ENCODE data around the gene ESYT3. TPM values are rescaled to one million over a fixed set of nuclear protein-coding genes. Genes with fewer than 3 reads are reported as not detected.
A peak's percentile ranks its signal among the peaks of the same experiment; 100 is the strongest.

The ESYT3 gene
- total RNA-seq, 1 donor from 2014 or later = 1.1 TPM

DNA sequence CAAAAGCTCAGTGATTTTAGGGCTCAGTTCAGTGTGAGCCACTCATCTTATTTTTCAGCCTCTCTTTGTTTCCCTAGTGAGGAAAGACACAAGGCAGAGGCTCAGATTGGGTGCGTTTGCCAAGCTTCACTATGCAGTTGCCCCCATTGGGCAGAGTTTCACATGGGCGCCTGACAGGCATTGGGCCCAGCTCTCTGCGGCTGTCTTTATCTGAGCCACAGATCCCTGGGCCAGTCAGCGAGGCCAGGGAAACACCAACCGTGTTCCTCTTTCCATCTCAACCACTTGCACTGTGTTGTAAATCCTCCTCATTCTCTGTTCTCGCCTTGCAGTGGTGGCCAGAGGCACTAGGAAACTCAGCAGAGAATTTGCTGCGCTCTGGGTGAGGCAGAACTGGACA is 10.8 kb downstream of the ESYT3 start:
- H3K4me3 ChIP-seq (ENCODE audit: low read depth, low read length) = no peak overlapping the region
- DNase-seq (ENCODE audit: low read depth) = no peak
- TF ChIP-seq, protein P1, sequence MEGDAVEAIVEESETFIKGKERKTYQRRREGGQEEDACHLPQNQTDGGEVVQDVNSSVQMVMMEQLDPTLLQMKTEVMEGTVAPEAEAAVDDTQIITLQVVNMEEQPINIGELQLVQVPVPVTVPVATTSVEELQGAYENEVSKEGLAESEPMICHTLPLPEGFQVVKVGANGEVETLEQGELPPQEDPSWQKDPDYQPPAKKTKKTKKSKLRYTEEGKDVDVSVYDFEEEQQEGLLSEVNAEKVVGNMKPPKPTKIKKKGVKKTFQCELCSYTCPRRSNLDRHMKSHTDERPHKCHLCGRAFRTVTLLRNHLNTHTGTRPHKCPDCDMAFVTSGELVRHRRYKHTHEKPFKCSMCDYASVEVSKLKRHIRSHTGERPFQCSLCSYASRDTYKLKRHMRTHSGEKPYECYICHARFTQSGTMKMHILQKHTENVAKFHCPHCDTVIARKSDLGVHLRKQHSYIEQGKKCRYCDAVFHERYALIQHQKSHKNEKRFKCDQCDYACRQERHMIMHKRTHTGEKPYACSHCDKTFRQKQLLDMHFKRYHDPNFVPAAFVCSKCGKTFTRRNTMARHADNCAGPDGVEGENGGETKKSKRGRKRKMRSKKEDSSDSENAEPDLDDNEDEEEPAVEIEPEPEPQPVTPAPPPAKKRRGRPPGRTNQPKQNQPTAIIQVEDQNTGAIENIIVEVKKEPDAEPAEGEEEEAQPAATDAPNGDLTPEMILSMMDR (IDR thresholded peaks at IDR 0.05; ENCODE audit: insufficient read depth, low read length, severe bottlenecking) = no peak
- H3K27me3 ChIP-seq (ENCODE audit: control insufficient read depth, insufficient read depth, low read length) = no peaks in the 10 kb centered on the region
- FAIRE-seq = no peak
- no peaks in the 10 kb centered on the region for H3K36me3 ChIP-seq (ENCODE audit: control insufficient read depth, insufficient read depth, low read length)

DNA sequence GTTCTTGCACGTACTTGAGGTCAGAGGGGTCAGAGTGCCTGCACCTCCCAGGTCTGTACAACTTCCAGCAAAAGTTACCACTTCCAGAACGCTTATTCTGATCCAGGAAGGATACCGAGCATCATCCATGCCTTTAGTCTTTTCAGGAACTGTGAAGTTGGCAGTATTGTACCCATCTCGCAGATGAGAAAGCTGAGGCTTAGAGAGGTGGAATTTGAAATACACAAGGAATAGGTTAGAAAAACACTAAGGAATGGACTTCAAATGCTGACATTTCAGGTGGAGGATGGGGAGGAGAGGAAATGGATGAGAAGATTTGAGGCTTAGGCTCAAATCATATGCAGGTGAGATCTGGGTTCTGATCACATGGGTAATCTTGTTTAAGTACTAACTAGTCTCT is 11.2 kb downstream of the ESYT3 start:
- DNase-seq (ENCODE audit: low read depth) (no peak), FAIRE-seq (no peak)
- H3K27me3 ChIP-seq (ENCODE audit: control insufficient read depth, insufficient read depth, low read length) = no peaks in the 10 kb centered on the region
- no peaks in the 10 kb centered on the region for H3K36me3 ChIP-seq (ENCODE audit: control insufficient read depth, insufficient read depth, low read length)
- TF ChIP-seq, protein P1 (IDR thresholded peaks at IDR 0.05; ENCODE audit: insufficient read depth, low read length, severe bottlenecking) = no peak
- H3K4me3 ChIP-seq (ENCODE audit: low read depth, low read length) = no peak overlapping the region

DNA sequence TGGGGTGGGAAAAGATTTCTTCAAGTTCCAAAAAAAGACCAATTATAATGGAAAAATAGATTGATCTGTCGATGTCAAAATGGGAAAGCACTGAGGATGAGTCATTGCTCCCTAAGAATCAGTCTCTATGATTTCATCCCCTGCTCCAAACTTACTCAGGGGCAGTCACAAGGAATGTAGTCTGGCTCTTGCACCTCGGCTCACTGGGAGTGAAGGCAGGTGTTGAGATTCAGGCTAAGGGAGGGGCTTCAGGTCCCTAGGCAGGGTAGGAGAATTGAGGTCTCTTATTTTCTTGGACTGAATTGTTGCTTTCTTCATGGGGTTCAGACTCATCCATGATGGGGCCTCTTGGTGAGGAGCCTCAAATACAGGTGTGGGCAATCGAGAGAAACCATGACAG is 14.2 kb downstream of the ESYT3 start:
- DNase-seq (ENCODE audit: low read depth) = peak; percentile 23
- Histone ChIP-seq H3K4me3 (ENCODE audit: low read depth, low read length) (no peak overlapping the region), H3K36me3 (ENCODE audit: control insufficient read depth, insufficient read depth, low read length) (no peaks in the 10 kb centered on the region), H3K27me3 (ENCODE audit: control insufficient read depth, insufficient read depth, low read length) (no peaks in the 10 kb centered on the region)
- TF ChIP-seq, protein P1 (IDR thresholded peaks at IDR 0.05; ENCODE audit: insufficient read depth, low read length, severe bottlenecking) = no peak
- no peak for FAIRE-seq

DNA sequence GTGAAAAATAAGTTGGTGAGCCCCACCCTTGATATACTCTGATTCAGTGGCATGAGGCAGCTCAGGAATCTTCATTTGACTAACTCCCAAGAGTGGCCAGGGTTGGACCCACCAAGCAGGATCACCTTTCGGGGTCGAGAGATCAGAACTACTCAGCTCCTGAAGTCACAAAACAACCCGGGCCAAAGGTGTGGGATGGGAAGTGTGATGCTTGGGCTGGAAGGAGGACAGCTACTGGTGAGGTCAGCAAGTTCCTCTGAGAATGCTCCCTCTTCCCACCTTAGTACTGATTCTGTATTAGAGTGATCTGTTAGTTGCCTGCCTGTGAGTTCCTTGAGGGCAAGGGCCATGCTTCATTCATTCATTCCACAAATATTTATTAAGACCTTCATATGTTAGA is 15.1 kb downstream of the ESYT3 start:
- TF ChIP-seq, protein P1 (IDR thresholded peaks at IDR 0.05; ENCODE audit: insufficient read depth, low read length, severe bottlenecking) = no peak
- no peaks in the 10 kb centered on the region for H3K27me3 ChIP-seq (ENCODE audit: control insufficient read depth, insufficient read depth, low read length)
- H3K36me3 ChIP-seq (ENCODE audit: control insufficient read depth, insufficient read depth, low read length) = no peaks in the 10 kb centered on the region
- H3K4me3 ChIP-seq (ENCODE audit: low read depth, low read length) = no peak overlapping the region
- DNase-seq (ENCODE audit: low read depth) (no peak), FAIRE-seq (no peak)

DNA sequence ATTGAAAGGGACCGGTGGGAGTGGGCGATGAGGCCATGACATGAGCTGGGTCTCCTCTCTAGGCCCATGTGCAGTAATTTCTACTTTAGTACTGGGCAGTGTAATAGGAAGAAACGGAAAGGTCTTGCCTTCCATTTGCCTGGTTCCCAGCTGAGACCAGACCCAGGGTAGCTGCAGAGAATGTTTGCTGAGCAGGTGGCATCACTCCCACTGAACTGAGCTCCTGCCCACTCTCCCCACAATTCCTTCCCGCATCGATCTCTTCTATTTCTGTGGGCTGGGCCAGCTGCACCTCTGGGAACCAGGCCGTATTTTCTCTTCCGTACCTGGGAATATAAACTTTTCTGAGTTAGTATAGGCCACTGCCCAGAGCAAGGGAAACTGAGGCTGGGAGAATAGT is 15.8 kb downstream of the ESYT3 start:
- DNase-seq (ENCODE audit: low read depth) (no peak), FAIRE-seq (no peak)
- Histone ChIP-seq H3K4me3 (ENCODE audit: low read depth, low read length) (no peak overlapping the region), H3K27me3 (ENCODE audit: control insufficient read depth, insufficient read depth, low read length) (no peaks in the 10 kb centered on the region), H3K36me3 (ENCODE audit: control insufficient read depth, insufficient read depth, low read length) (no peaks in the 10 kb centered on the region)
- TF ChIP-seq, protein P1 (IDR thresholded peaks at IDR 0.05; ENCODE audit: insufficient read depth, low read length, severe bottlenecking) = no peak

DNA sequence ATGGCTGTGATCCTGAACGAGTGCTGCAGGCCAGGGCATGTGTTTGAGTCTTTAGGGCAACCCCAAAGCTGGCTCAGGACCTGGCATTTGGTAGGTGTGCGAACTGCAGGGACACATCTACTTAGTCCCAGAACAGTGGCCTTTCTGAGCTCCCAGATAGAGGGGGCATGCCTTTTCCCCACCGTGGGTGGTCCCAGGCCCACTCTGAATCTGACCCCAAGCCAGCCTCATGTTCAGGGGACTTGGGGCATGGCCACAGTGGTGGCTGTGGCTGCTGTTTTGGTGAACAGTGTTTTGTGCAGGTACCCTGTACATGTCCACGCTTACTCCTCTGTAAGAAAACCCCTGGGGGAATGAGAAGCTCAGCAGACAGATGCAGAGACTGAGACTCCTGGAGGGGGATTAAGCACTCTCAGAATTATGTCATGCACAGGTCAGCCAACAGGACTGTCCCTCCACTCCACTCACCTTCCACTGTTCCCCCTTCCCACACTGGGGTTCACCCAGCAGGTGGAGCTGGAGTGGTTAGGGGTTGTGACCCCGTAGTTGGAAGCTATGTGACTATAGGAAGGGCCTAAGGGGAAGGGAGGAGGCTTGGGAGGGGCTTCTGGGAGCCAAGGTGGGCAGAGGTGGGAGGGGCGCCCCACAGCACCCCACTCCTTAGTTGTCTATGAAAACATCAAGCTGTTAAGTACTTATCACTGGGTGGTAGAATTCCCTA is 16.4 kb downstream of the ESYT3 start:
- Histone ChIP-seq H3K36me3 (ENCODE audit: control insufficient read depth, insufficient read depth, low read length) (no peaks in the 10 kb centered on the region), H3K27me3 (ENCODE audit: control insufficient read depth, insufficient read depth, low read length) (no peaks in the 10 kb centered on the region), H3K4me3 (ENCODE audit: low read depth, low read length) (no peak overlapping the region)
- TF ChIP-seq, protein P1 (IDR thresholded peaks at IDR 0.05; ENCODE audit: insufficient read depth, low read length, severe bottlenecking) = no peak
- DNase-seq (ENCODE audit: low read depth) (no peak), FAIRE-seq (peak; percentile 50)

Measured in bronchial epithelial cell (primary cell).